Esophagus squamous epithelium (tissue), 5 donors: ENCODE data around the gene POLR2E. TPM values are rescaled to one million over a fixed set of nuclear protein-coding genes. Genes with fewer than 3 reads are reported as not detected.

Experiments used
- DNase-seq: peaks from one replicate; lab custom pipeline; 2025; lab: John Stamatoyannopoulos, UW
- H3K27ac ChIP-seq, 4 donors: fragments of 200-600 bp; sonication (generic); one replicate each; pipeline ENCODE4 v1.5.1; 2016 to 2019; ENCODE audit warnings: mild to moderate bottlenecking in 1 of 4
- H3K27me3 ChIP-seq, 4 donors: fragments of 200-600 bp; sonication (generic); 1 replicate in 3 of 4; 2 replicates in 1 of 4; pipeline versions ENCODE4 v1.5.1 to v1.6.0; 2017 to 2021; ENCODE audit warnings: antibody characterized with exemption in 1 of 4
- H3K36me3 ChIP-seq, 3 donors: fragments of 200-600 bp; sonication (generic); one replicate each; pipeline ENCODE4 v1.5.1; 2016 to 2019
- H3K4me1 ChIP-seq, 3 donors: fragments of 200-600 bp; sonication (generic); one replicate each; pipeline ENCODE4 v1.5.1; 2017 to 2019
- H3K4me3 ChIP-seq, 4 donors: fragments of 200-600 bp; sonication (generic); 1 replicate in 3 of 4; 2 replicates in 1 of 4; pipeline ENCODE4 v1.5.1; 2016 to 2019; ENCODE audit warnings: mild to moderate bottlenecking in 2 of 4, moderate library complexity in 1 of 4
- H3K9me3 ChIP-seq, 3 donors: fragments of 200-600 bp; sonication (generic); one replicate each; pipeline ENCODE4 v1.5.1; 2016 to 2019
- POLR2A ChIP-seq, 4 donors: fragments of 450-650 bp; IDR thresholded peaks; one replicate each; pipeline ENCODE4 v1.6.1; 2017; ENCODE audit warnings: antibody characterized with exemption in 4 of 4, mild to moderate bottlenecking in 4 of 4, moderate library complexity in 3 of 4
- WGBS, 2 donors: methylation state at CpG; one replicate each; pipeline ENCODE4 v1.1.5; 2018; 5-methylcytosine and 5-hydroxymethylcytosine counted together
- intact Hi-C: fragments of 100-400 bp; cut with DNase I; formaldehyde crosslinking; loops from one replicate; pipeline ENCODE4 v1.15.0; 2022
- total RNA-seq, 4 donors: library from RNA; depleted of rRNA; stranded (reverse); fragments of >200 nt; gene quantifications; one replicate each; pipeline ENCODE4 v1.1.0, GENCODE V29; 2016
- TF ChIP-seq, protein P1 (sequence below), 6 experiments: fragments of 450-650 bp in 4 of 6; fragments of 200-600 bp in 2 of 6; sonication (generic) in 2 of 6; IDR thresholded peaks; one replicate each; pipeline ENCODE4 v1.5.1; 2016 to 2019; ENCODE audit warnings: antibody characterized with exemption in 6 of 6, mild to moderate bottlenecking in 4 of 6, moderate library complexity in 4 of 6
- donor health status: DM: yes; HTN: yes; CAD: no.

POLR2E gene
- total RNA-seq, 4 donors from 2014 or later: 113 to 198 (median 166) TPM

DNA sequence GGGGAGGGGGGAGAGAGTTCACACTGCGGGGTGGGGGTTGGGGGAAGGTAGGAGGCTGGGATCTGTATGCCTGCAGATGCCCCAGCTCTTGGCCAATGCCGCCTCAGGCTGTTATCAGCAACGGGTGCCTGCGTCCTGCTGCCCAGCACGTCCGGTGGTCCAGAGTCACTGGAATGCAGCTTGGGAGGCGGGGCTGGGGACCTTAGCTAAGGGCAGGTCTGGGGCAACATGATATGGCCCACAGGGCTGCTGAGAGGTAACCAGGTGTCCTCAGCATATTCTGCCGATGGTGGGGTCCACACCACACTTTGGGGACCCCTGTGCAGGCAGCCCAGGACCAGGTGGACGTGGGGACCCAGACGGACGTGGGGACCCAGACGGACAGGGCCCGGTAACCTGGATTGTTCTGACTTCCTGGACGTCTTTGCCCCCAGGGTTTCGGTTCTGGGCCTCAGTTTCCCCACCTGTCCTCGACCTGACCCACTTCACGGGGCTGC, 28.9 kb downstream of the POLR2E start:
- Histone ChIP-seq H3K9me3 (no peaks in the 10 kb centered on the region), H3K27ac (peak overlapping the region in 2 of 4 donors; percentile 84 to 85), H3K27me3 (peaks cover 9 to 70% (median 14%) of the 10 kb centered on the region in 4 donors), H3K36me3 (no peaks in the 10 kb centered on the region), H3K4me1 (peaks cover 29 to 70% (median 39%) of the 10 kb centered on the region in 3 donors), H3K4me3 (peak overlapping the region in 3 of 4 donors; percentile 38 to 69 (median 51))
- WGBS, 2 donors: 39 to 80% methylated on average over 1 to 14 of the region's 17 CpGs
- intact Hi-C loops: no loop called here
- no peak for DNase-seq
- no peak for TF ChIP-seq POLR2A (IDR thresholded peaks at IDR 0.05)
- TF ChIP-seq, protein P1, sequence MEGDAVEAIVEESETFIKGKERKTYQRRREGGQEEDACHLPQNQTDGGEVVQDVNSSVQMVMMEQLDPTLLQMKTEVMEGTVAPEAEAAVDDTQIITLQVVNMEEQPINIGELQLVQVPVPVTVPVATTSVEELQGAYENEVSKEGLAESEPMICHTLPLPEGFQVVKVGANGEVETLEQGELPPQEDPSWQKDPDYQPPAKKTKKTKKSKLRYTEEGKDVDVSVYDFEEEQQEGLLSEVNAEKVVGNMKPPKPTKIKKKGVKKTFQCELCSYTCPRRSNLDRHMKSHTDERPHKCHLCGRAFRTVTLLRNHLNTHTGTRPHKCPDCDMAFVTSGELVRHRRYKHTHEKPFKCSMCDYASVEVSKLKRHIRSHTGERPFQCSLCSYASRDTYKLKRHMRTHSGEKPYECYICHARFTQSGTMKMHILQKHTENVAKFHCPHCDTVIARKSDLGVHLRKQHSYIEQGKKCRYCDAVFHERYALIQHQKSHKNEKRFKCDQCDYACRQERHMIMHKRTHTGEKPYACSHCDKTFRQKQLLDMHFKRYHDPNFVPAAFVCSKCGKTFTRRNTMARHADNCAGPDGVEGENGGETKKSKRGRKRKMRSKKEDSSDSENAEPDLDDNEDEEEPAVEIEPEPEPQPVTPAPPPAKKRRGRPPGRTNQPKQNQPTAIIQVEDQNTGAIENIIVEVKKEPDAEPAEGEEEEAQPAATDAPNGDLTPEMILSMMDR (IDR thresholded peaks at IDR 0.05): no peak

DNA sequence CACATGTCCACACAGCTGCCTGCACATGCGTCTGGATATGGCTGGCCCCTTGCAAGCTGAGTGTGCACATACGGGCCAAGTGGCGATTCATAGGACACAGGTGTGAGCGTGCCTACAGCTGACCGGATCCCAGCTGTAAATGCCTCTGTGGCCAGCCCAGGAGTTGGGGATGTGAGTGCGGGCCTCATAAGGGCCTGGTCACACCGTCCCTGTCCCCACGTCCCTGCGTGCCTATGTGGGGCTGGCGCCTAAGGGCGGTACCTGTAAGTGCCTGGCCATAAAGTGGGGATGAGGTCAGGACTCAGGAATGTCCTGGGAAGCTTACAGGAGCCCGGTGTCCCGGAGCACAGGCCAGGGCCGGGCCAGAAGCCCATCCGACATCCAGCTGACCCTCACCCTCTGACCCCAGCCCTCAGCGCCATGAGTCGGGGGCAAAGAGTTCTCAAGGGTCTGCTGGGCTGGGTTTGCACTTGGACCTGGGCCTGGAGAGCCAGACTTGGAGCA, 29.5 kb downstream of the POLR2E start:
- H3K4me3 ChIP-seq: no peak overlapping the region
- intact Hi-C loops: no loop called here
- 0 to 58% methylated on average over 1 to 4 of the region's 17 CpGs for WGBS, 2 donors
- H3K36me3 ChIP-seq: no peaks in the 10 kb centered on the region
- no peaks in the 10 kb centered on the region for H3K9me3 ChIP-seq
- peaks cover 24 to 64% (median 32%) of the 10 kb centered on the region in 3 donors for H3K4me1 ChIP-seq
- DNase-seq: no peak
- peaks cover 4 to 64% (median 10%) of the 10 kb centered on the region in 4 donors for H3K27me3 ChIP-seq
- TF ChIP-seq, protein P1 (IDR thresholded peaks at IDR 0.05): no peak
- TF ChIP-seq POLR2A (IDR thresholded peaks at IDR 0.05): no peak
- no peak overlapping the region for H3K27ac ChIP-seq

DNA sequence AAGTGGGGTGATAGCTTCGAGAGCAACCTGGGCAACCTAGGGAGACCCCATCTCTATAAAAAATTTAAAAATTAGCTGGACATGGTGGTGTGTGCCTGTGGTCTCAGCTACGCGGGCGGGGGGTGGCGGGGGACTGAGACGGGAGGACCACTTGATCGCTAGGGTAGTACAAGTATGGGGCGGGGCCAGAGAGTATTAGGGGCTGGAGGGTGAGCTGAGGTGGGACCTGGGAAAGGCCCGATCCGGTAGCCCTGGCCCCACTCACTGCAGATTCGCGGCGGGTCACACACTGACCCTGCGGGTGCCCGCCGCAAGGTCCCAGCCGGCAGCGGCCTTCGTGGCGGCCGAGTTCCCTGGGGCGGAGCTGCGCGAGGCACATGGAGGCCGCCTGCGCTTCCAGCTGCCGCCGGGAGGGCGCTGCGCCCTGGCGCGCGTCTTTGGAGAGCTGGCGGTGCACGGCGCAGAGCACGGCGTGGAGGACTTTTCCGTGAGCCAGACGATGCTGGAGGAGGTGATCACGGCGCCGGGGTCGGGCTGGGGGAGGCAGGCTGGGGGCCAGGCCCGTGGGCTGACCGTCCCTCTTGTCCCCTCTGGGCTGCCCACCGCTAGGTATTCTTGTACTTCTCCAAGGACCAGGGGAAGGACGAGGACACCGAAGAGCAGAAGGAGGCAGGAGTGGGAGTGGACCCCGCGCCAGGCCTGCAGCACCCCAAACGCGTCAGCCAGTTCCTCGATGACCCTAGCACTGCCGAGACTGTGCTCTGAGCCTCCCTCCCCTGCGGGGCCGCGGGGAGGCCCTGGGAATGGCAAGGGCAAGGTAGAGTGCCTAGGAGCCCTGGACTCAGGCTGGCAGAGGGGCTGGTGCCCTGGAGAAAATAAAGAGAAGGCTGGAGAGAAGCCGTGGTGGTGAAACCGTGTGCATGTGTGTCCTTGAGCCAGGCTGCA, 30.2 kb downstream of the POLR2E start:
- peak overlapping the region in 2 of 4 donors; percentile 13 to 43 for H3K4me3 ChIP-seq
- peaks cover 22 to 57% (median 31%) of the 10 kb centered on the region in 3 donors for H3K4me1 ChIP-seq
- peaks cover 4 to 56% (median 8%) of the 10 kb centered on the region in 4 donors for H3K27me3 ChIP-seq
- TF ChIP-seq, protein P1 (IDR thresholded peaks at IDR 0.05): peak; percentile 69 to 94 (median 86)
- no peak for TF ChIP-seq POLR2A (IDR thresholded peaks at IDR 0.05)
- intact Hi-C loops: no loop called here
- H3K9me3 ChIP-seq: no peaks in the 10 kb centered on the region
- 12 to 21% methylated on average over 16 to 25 of the region's 60 CpGs for WGBS, 2 donors
- H3K36me3 ChIP-seq: no peaks in the 10 kb centered on the region
- H3K27ac ChIP-seq: peak overlapping the region in 1 of 4 donors; percentile 21
- DNase-seq: no peak

- peaks cover 0 to under 1% (median 0%) of the 10 kb centered on the region in 3 donors for H3K36me3 ChIP-seq
- DNase-seq: no peak
- peaks cover 22 to 49% (median 31%) of the 10 kb centered on the region in 3 donors for H3K4me1 ChIP-seq
- peaks cover 4 to 48% (median 8%) of the 10 kb centered on the region in 4 donors for H3K27me3 ChIP-seq
- H3K27ac ChIP-seq: no peak overlapping the region
- H3K4me3 ChIP-seq: no peak overlapping the region
- WGBS, 2 donors: 66 to 78% methylated on average over 15 to 28 of the region's 37 CpGs
- peaks cover 0 to 5% (median 0%) of the 10 kb centered on the region in 3 donors for H3K9me3 ChIP-seq
- intact Hi-C loops: no loop called here
- TF ChIP-seq, protein P1 (IDR thresholded peaks at IDR 0.05): no peak
- no peak for TF ChIP-seq POLR2A (IDR thresholded peaks at IDR 0.05)
These were observed 31.1 kb downstream of the POLR2E start for GRCh38 chr19:1063909-1064660.
